LHCN-M2 (cell line): ENCODE data around the gene GOLT1A. TPM values are rescaled to one million over a fixed set of nuclear protein-coding genes. Genes with fewer than 3 reads are reported as not detected.
"Not testable (repeated sequence)": the region's sequence is repeated elsewhere in the genome, so short reads cannot be mapped to it uniquely, and the experiment has no call there.

Experiments
- DNase-seq: peaks from one replicate; pipeline ENCODE4 v3.0.0-alpha.2; 2012; ENCODE audit warnings: low read depth
- total RNA-seq: library from RNA; depleted of rRNA; stranded (reverse); fragments of >200 nt; gene quantifications from 2 replicates; pipeline ENCODE4 v1.2.3, GENCODE V29; 2014

GOLT1A gene
- total RNA-seq, 1 experiment from 2014 or later, result not detected

DNA sequence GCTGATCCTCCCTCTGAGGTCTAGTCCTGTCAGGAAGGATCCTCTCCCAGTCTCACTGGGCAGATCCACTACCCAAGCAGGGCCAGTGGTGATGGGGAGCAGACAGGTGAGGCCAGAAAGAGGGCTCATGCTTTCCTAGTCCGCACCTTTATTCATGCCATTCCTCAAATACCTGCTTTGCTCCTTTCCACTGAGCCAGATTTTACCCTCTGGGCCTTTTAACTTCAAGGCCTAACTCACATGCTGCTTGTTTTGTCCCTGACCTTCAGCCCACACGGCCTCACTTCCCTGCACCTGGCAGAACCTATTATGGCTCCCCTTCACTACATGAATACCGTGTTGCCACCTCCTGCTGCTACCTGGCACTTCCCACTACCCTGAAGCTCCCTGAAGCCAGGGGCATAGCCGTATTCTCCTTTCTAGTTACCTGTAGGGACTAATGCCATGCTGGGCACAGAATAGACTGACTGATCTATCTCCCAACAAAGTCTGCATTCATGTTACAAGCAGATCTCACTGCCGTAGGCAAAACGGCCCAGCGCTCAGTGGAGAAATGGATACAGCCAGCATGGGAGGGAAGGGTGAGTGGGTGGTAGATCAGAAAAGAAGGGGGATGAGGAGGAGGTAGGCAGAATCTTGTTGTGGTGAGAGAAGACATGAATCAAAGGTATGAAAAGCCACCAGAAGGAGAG lies 36.1 kb upstream of the GOLT1A start:
- DNase-seq, result no peak

DNA sequence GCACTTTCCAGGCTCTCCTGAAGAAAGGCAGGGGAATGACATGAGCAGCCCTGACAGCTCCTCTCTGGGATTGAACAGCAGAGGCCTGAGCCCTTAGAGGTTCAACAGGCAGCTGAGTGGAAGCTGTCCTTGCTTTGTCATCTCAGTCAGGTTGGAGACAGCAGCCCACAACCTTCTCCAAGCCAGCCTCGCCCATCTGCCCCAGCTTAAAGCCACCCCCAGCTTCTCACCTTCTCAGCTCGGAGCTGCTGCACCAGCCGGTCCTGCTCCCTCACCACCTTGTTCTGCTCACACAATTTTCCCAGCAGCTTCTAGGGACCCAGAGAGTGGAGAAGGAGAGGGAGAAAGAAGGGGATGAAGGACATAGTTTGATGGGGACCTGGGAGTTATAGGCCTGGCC lies 35.2 kb upstream of the GOLT1A start:
- DNase-seq, result no peak

DNA sequence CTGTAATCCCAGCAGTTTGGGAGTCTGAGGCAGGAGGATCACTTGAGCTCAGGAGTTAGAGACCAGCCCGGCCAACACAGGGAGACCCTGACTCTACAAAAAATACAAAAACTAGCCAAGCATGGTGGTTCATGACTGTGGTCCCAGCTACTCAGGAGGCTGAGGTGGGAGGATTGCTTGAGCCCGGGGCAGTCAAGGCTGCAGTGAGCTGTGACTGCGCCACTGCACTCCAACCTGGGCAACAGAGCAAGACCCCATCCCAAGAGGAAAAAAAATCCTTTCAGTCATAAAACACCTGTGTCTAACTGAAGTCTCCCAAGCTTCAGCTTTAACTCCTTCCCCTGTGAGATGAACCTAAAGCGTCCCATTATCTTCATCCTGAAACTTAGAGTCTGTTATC lies 33.1 kb upstream of the GOLT1A start:
- no peak for DNase-seq

DNA sequence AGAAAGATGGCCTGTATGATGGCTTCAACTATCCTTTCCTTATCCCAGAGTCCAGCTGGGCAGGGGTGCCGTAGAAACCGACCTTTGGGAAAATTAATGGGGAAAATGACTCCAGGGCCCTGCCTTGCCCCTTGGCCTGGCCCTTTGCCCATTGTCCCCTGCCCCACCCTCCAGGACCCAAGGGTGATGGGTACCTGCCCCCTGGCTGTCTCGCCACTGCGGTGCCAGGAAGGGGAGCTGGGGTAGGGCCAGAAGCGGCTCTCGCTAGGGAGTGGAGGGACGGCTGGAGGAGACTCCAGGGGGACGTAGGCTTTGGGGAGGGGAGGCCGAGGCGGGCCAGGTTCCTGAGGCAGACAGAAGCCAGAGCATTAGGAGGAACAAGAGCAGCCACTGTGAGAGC lies 29.1 kb upstream of the GOLT1A start:
- no peak for DNase-seq

DNA sequence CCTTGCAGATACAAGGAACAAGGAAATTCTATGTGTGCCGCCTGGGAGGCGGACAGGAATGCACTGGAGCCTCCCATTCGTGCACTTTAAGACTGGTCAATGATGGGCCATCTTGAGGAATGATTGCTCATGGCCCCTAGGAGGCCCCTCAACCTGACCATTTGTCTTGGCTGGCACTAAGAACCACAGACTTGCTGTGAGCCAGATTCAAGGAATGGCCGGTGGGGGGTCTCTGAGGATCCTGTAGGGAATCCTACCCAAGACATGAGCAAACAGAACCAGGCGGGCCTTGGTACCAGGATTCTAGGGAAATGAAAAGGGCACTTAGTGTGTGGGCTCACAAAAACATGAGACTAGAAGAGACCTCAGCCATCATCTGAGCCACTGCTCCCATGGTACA lies 28.1 kb upstream of the GOLT1A start:
- no peak for DNase-seq

DNA sequence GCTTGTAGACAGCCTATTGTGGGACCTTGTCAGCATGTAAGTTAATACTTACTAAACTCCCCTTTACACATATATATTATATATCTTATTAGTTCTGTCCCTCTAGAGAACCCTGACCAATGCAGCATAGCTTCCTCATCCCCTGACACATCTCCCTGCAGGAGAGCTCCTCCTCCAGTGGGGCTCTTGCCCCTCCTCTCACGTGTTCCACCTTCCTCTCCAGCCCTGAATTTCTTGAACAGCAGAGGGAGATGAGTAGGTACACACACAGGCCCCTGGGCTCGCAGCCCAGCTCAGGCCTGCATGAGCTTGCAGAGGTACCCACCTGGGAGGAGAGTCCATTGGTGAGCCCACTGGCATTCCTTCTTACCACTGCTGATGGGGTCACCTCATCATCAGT lies 27.3 kb upstream of the GOLT1A start:
- DNase-seq, result no peak

DNA sequence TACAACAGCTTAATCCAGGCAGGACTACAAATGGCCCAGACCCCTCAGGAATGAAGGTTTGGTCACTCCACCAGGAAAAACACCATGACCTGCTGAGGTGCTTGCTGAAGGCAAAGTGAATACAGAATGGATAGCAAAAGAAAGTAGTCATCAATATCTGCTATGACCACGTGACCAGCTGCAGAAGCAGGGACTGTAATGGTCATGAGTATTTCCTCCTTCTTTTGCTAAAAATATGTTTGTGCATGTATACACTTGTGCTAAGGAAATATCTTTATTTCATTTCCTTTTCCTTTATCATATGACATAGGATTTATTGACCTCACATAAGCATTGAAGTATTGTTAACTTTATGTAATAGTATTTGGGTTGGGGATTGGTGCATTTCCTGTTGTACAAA lies 26.4 kb upstream of the GOLT1A start:
- DNase-seq, result no peak

DNA sequence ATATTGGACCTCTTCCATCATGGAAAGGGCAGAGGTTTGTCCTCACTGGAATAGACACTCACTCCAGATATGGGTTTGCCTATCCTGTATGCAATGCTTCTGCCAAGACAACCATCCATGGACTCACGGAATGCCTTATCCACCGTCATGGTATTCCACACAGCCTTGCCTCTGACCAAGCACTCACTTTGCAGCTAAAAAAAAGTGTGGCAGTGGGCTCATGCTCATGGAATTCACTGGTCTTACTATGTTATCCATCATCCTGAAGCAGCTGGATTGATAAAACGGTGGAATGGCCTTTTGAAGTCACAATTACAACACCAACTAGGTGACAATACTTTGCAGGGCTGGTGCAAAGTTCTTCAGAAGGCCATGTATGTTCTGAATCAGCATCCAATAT lies 25.6 kb upstream of the GOLT1A start:
- not testable (repeated sequence) for DNase-seq

DNA sequence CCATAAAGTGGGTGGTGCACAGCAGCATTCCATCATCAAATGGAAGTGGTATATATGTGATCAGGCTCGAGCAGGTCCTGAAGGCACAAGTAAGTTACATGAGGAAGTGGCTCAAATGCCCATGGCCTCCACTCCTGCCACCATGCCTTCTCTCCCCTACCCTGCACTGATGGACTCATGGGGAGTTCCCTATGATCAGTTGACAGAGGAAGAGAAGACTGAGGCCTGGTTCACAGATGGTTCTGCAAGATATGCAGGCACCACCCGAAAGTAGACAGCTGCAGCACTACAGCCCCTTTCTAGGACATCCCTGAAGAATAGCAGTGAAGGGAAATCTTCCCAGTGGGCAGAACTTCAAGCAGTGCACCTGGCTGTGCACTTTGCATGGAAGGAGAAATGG lies 24.7 kb upstream of the GOLT1A start:
- not testable (repeated sequence) for DNase-seq

DNA sequence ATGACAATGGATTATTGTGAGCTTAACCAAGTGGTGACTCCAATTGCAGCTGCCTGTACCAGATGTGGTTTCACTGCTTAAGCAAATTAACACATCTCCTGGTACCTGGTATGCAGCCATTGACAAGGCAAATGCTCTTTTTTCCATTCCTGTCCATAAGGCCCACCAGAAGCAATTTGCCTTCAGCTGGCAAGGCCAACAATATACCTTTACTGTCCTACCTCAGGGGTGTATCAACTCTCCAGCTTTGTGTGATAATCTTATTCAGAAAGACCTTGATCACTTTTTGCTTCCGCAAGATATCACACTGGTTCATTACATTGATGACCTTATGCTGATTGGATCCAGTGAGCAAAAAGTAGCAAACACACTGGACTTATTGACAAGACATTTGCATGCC lies 23.7 kb upstream of the GOLT1A start:
- DNase-seq, result not testable (repeated sequence)

DNA sequence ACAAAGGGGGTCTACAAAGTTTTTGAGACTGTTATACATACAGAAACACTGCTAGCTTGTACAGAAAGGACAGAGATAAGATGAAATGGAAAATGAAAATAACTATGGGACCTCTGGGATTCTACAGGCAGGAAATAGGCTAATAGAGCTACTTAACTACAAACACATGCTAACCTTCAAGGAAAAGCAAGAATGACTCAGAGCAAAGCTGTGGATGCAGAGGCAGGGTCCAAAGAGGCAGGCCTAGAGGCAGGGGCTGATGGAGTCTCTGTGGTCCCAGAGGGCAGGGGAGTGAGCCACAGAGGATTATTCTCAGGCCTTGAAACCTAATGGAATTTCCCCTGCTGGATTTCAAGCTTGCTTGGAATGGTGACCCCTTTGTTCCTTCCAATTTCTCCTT lies 18.7 kb upstream of the GOLT1A start:
- DNase-seq, result peak; percentile 17

DNA sequence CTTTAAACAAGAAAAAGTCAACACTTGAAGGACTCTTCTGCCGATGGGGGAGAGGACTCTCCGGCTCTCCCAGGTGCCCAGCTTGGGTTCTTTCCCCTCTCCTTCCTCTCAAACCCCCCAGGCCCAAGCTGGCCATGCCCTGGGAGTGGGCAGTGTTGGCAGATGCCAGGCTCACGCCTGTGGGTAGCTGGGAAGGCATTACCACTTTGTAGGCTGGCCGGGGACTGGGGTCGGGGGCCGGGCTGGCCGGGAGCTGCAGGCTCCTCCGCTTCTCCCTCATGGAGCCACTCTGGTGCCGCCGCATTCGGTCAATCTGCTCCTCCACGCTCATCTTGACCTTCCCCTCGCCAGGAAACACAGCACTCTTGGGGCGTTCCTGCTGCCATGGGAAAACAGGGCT lies 16.4 kb upstream of the GOLT1A start:
- DNase-seq, result no peak

DNA sequence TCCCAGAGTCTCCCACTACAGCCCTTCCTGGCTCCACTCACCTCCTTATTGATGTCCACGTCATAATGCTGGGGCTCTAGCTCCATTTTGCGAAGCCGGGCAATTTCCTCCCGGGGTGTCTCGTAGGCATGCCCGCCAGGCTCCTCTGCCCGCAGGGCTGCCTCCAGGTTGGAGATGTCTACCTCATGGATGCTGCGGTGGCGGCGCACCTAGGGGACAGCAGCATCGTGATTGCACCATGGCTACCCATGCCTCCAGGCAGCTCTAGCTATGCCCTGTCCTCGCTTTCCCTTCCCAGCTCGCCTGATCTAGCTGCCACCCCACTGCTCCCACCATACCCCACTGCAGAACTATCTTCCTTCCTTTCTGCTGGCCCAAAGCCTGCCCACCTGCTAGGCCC lies 15.1 kb upstream of the GOLT1A start:
- DNase-seq, result no peak

DNA sequence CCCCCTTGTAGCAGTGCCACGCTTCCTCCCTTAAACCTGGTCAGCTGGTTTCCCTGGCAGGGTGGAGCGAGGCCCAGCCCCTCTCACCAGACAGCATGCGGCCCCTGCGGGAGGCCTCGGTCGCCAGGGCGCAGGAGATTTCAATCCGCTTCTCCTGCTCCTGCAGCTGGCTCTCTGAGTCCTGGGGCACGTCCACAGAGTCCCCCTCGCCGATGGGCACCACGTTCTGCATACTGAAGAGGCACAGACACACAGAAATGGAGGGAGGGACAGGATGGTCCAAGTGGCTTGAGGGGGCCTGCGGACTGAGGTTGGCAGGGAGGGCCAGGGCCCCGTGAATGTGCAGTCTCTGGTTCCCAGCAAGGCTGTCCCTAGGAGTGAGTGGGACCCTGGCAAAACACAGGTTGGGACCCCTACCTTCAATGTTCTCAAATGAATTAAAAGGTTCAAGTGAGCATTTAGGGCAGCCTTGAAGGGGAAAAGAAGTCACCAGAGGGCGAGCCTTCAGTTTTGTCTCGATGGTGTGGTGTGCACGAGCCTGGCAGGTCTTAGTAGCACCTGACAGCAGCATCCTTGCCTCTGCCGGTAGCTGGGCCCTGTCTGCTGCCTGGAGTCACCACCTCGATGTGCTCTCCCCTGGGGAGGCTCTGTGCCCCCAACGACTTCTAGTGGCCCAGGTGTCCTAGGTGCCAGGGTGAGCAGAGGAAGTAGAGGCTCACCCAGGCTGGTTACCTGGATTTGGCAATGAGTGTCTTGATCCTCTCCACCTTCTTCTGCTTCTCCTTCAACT lies 14.4 kb upstream of the GOLT1A start:
- no peak for DNase-seq

DNA sequence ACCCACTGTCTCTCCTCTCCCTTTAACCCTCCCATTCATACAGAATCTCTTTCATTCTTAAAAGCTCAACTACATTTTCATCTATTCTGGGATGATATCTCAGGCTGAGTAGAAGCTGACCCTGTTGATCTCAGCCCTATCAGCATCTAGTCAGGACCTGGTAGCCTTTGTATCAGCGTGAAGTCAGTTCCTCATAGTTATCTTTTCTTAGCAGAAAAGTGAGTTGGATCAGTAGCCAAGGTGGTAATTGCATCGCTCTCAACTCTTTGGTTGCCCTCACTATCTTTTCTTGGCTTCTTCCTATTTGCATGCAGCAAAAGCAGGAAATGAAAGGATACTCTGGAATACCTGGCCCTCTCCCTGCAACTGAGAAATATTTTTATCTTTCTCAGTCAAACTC lies 13.6 kb upstream of the GOLT1A start:
- no peak for DNase-seq

DNA sequence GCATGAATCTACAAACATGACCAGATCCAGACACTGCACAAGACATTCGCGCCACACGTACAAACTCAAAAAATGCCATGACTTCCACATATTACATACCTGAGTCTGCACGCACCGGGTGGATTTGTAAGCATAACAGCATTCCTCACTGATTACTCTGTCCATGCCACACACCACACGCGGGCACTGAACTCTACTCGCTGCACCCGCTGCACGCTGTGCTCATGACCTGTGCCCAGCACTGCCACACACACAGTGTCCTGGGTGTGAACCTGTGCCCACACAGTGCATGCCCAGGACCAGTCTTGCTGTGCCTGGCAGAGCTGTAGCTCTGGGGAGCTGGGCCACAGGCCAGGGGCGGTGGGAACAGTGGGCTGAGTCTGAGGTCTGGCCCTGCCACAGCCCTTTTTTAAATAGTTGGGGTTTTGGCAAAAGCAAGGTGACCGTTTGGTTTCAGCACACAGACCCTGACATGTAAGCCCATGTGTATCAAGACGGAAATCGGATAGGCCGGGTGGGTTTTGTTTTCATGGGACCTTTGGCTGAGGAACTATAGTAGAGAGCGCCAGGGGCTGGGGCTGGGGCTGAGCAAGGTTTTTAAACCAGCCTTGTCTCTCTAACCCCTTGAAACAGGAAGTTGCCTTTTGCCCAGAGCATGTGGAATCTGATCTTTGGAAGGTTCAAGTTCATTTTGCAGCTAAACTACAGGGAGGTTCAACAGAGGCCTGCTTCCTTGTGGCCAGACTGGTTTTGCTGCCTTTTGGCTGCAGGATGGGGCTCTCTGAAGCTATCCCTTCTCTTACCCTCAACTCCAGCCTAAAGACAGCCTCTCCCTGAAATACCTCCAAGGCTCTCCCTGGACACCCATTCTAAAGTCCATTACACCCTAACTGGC lies 12.3 kb upstream of the GOLT1A start:
- DNase-seq, result no peak

DNA sequence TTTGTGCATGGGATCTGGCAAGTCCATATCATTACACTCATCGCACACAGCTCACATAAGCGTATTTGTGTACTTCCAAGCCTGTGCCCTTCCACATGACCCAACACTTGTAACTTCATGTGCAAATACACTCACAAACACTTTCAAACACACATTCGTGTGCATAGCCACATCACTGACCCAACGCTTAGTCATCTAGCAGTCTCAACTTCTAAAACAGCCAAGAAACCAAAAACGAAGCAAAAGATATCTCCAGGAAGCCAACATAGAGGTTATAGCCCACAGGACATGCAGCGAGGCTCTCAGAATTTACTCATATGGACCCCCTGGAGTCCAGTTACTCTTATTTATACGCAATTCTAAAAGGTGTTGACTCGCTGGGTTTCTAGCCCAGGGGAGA lies 10.9 kb upstream of the GOLT1A start:
- no peak for DNase-seq

DNA sequence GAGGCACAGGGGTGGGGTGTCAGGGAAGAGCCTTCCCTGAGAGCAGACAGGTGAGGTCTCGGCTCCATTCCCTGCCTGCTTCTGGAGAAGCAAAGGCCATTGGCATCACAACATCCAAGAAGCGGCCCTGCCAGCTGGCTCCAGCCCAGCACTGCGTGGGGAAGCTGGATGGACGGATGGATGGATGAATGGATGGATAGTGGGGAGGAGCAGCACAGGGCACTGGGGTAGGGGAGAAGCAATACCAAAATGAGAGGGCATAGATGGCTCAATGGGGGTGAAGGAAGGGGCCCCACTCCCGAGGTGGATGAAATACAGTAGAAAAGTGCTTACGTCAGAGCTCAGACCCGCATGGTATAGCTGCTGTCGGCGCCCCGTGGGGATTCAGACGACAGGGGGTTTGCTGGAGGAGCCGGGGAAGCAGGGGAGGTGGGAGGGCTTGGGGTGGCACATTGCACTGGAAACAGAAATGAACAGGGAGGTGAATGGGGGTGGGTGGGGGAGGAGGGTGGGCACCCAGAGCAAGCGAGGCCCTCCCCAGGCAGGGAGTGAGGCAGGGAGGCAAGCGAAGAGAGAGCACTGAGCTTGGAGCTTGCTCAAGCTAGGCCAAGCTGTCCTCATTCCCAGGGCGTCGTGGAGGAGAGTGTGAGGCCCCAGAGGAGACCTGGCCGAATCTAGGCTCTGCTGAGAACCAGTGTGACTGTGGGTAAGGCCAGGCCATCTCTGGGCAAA lies 9.5 kb upstream of the GOLT1A start:
- DNase-seq, result no peak

DNA sequence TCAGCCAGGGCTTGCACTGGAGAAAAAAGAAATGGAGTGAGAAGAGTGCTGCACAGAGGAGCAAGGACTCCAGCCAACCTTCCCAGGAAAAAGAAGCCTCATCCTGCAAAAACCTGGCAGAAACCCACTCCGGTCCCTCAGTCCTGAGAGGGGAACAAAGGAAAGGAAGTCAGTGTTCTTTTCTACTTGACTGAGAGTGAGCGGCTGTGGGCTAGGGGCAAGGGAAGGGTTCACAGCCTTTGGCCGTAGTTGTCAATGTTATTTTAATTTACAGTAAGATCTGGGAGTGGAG lies 8.9 kb upstream of the GOLT1A start:
- no peak for DNase-seq

DNA sequence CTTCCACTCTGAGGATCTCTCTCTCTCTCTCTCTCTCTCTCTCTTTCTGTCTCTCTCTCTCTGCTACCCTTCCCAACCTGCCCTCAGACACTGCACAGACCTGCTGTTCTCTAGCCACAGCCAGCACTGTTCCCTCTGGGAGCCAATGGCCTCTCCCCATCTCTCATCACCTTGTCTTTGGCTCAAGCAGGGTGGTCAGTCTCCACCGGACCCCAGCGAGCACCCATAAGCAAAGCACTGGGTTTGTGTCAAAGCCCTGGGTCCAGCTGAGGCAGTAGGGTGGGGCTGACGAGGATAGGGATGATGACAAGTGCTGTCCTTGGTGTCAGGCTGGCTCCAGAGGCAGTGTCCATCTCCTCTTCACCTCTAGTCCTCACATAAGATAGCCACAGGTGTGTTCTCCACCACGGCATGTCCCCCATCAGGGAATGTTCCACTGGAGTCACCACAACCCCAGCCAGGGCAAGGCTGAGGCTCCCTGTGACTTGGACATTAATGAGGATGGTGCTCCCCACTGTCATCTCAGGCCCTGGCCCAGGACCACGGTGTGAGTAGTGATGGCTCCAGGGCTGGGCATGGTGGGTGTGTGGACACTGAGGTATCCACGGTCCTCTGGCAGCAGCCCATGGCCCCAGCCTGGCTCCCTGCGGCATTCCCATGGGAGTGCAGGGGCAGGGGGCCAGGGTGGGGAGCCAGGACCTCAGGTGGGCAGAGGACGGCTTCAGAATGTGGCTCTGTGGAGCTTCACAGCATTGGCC lies 8.4 kb upstream of the GOLT1A start:
- no peak for DNase-seq

DNA sequence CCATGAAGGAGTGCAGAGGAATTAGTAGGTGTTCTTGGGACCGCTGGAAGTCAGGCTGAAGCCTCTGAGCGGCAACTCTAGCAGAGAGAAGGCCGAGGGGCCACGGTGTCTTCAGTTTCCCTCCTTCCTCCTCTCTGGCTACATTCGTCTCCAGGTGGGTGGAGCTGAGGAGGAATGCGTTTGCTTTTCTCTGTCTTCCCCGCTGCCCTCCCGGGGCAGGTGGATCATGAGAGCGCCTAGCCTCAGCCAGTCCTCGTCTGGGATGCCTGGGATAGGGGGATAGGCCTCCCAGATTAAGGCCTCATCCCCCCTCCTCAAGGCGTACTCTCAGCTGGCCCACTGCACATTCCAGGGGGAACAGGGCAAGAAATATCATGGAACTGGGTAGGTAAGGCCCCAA lies 7.5 kb upstream of the GOLT1A start:
- no peak for DNase-seq
